HL-60 (cell line): ENCODE measurements around the gene ICOS.

Experiments
- DNase-seq, 2 experiments: peaks; one replicate each; pipeline ENCODE4 v3.0.0-alpha.2; 2010 to 2020; ENCODE audit warnings: low read depth in 1 of 2, low spot score in 1 of 2
- H3K27ac ChIP-seq: fragments of 250-450 bp; sonication (Bioruptor Pico); replicated peaks from 2 replicates; pipeline ENCODE4 v1.5.1; 2020; ENCODE audit warnings: mild to moderate bottlenecking, moderate library complexity
- H3K27me3 ChIP-seq: fragments of 250-450 bp; sonication (Bioruptor Pico); 2 replicates; pipeline ENCODE4 v1.5.1; 2021; ENCODE audit warnings: mild to moderate bottlenecking, moderate library complexity; ENCODE audit not compliant: insufficient read depth, poor library complexity, severe bottlenecking
- H3K4me3 ChIP-seq: replicated peaks from 2 replicates; pipeline ENCODE4 v1.5.1; 2011; ENCODE audit warnings: mild to moderate bottlenecking, control low read depth, low read length; ENCODE audit not compliant: insufficient read depth
- CTCF ChIP-seq: IDR thresholded peaks from one replicate; pipeline ENCODE4 v1.5.1; 2011; ENCODE audit warnings: low read length, control low read depth, inconsistent platforms; ENCODE audit not compliant: insufficient read depth
- GABPA ChIP-seq: IDR thresholded peaks from 2 replicates; pipeline ENCODE4 v1.6.1; 2012; ENCODE audit warnings: low read depth
- POLR2AphosphoS5 ChIP-seq: IDR thresholded peaks from 2 replicates; pipeline ENCODE4 v1.6.1; 2012; ENCODE audit warnings: low read depth
- REST ChIP-seq: IDR thresholded peaks from 2 replicates; pipeline ENCODE4 v1.6.1; 2012; ENCODE audit warnings: low read depth; ENCODE audit not compliant: insufficient replicate concordance
- SPI1 ChIP-seq: IDR thresholded peaks from 2 replicates; pipeline ENCODE4 v1.6.1; 2012; ENCODE audit warnings: low read depth, mild to moderate bottlenecking, borderline replicate concordance

Gene ICOS

GRCh38 chr2:203993011-203993410 is 56.4 kb downstream of the ICOS start:
- no peak for DNase-seq
- no peak overlapping the region for H3K27ac ChIP-seq
- no peak overlapping the region for H3K4me3 ChIP-seq
- no peak for TF ChIP-seq REST
- H3K27me3 ChIP-seq, result peaks cover 2% of the 10 kb centered on the region

- no peak overlapping the region for H3K4me3 ChIP-seq
- TF ChIP-seq GABPA (no peak), SPI1 (no peak), POLR2AphosphoS5 (no peak), REST (no peak), CTCF (no peak)
- peaks cover 2% of the 10 kb centered on the region for H3K27me3 ChIP-seq
- H3K27ac ChIP-seq, result no peak overlapping the region
- DNase-seq, result no peak
Observed at GRCh38 chr2:203993560-203993959, 57.0 kb downstream of the ICOS start.

GRCh38 chr2:203994735-203995134 is 58.2 kb downstream of the ICOS start:
- no peak overlapping the region for H3K4me3 ChIP-seq
- no peak for DNase-seq
- no peak overlapping the region for H3K27ac ChIP-seq
- TF ChIP-seq GABPA (no peak), CTCF (no peak), SPI1 (no peak), REST (no peak), POLR2AphosphoS5 (no peak)
- peaks cover 2% of the 10 kb centered on the region for H3K27me3 ChIP-seq

- TF ChIP-seq REST, result no peak
- no peak for TF ChIP-seq SPI1
- no peak for TF ChIP-seq CTCF
- no peak for TF ChIP-seq GABPA
- no peak for TF ChIP-seq POLR2AphosphoS5
- Histone ChIP-seq H3K4me3 (no peak overlapping the region), H3K27ac (no peak overlapping the region), H3K27me3 (peaks cover 2% of the 10 kb centered on the region)
- DNase-seq, result no peak
Observed at GRCh38 chr2:203996692-203997091, 60.1 kb downstream of the ICOS start.
